Ureter (tissue), 1 donor: ENCODE results near the gene PRSS33. TPM values are rescaled to one million over a fixed set of nuclear protein-coding genes. Genes with fewer than 3 reads are reported as not detected.

Experiments used
- DNase-seq: peaks from one replicate; pipeline ENCODE4 v3.0.0-alpha.2; 2020; ENCODE audit warnings: low spot score
- total RNA-seq: library from RNA; stranded (reverse); gene quantifications from one replicate; pipeline ENCODE4 v1.2.4, GENCODE V29; 2023
- donor health status: DM: yes; HTN: yes; CAD: no.

Gene PRSS33
- total RNA-seq, 1 donor from 2014 or later = not detected

GRCh38 chr16:2799859-2800226, 12.5 kb upstream of the PRSS33 start:
- peak; percentile 77 for DNase-seq

GRCh38 chr16:2799205-2799858, 12.0 kb upstream of the PRSS33 start:
- DNase-seq = no peak

GRCh38 chr16:2798723-2799204, 11.4 kb upstream of the PRSS33 start:
- DNase-seq = no peak

- DNase-seq = peak; percentile 70
These were observed 8.2 kb upstream of the PRSS33 start for GRCh38 chr16:2795395-2796143.

GRCh38 chr16:2792940-2793339, 5.6 kb upstream of the PRSS33 start:
- no peak for DNase-seq

- DNase-seq = no peak
These were observed 3.8 kb upstream of the PRSS33 start for GRCh38 chr16:2791174-2791573.

GRCh38 chr16:2790631-2791030, 3.3 kb upstream of the PRSS33 start:
- DNase-seq = no peak

- no peak for DNase-seq
These were observed 601 bp upstream of the PRSS33 start for GRCh38 chr16:2787961-2788360.

- DNase-seq = no peak
These were observed 571 bp downstream of the PRSS33 start for GRCh38 chr16:2786826-2787151.

GRCh38 chr16:2786061-2786825, 1.1 kb downstream of the PRSS33 start:
- no peak for DNase-seq

GRCh38 chr16:2785101-2785991, 2.0 kb downstream of the PRSS33 start:
- DNase-seq = no peak

GRCh38 chr16:2784358-2785100, 2.8 kb downstream of the PRSS33 start:
- no peak for DNase-seq

GRCh38 chr16:2783581-2784357, 3.6 kb downstream of the PRSS33 start:
- no peak for DNase-seq

GRCh38 chr16:2782583-2783351, 4.6 kb downstream of the PRSS33 start:
- DNase-seq = no peak

GRCh38 chr16:2779978-2780898, 7.1 kb downstream of the PRSS33 start:
- no peak for DNase-seq

- no peak for DNase-seq
These were observed 8.0 kb downstream of the PRSS33 start for GRCh38 chr16:2779151-2779920.

- no peak for DNase-seq
These were observed 8.8 kb downstream of the PRSS33 start for GRCh38 chr16:2778630-2778958.
